NCI-H1436 (cell line): Measurements from ENCODE around the gene GIMAP2.
"Not testable (repeated sequence)": the region's sequence is repeated elsewhere in the genome, so short reads cannot be mapped to it uniquely, and the experiment has no call there.

Experiments used
- DNase-seq: peaks from one replicate; lab custom pipeline; 2025; lab: John Stamatoyannopoulos, UW

Gene GIMAP2

DNA sequence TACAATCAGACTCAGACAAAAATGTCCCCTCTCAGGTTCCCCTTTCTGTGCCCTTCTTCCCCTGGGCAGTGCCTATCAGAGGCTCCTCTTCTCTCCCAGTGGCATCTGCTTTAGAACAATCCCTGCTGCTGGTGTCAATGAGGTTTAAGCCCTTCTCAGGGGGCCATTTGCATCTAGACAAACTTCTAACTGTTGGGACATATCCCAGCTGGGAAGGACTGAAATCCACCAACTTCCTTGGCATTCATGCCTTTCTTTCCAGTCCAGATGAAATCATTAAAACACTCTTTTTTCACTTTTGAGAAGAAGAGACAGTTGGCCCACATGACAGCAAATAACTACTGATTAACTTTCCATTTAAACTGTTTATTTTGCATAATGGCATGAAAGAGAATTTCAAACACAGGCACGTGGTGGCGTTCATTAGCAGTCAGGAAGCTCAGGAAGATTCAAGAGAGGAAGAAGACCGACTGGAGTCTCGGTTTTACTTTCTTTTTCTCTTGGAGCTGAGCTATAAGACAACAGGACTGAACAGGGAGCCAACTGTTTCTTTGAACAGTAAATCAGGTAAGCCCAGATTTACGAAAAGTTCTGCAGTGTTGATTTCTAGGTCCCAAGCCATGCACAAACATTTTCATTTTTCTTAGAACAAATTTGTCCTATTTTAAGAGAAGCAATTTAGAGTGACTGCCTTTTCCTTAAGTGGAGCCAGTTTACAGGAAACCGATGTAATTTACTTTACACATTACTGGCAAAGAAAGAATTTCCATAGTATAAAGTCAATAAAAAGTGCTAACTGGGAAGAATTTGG lies at the start of gene GIMAP2:
Gene GIMAP2, plus strand, starts transcription at position 488 of the 811 bp plus-strand sequence. CDS start 1,354 bp downstream, outside the sequence.
- no peak for DNase-seq

DNA sequence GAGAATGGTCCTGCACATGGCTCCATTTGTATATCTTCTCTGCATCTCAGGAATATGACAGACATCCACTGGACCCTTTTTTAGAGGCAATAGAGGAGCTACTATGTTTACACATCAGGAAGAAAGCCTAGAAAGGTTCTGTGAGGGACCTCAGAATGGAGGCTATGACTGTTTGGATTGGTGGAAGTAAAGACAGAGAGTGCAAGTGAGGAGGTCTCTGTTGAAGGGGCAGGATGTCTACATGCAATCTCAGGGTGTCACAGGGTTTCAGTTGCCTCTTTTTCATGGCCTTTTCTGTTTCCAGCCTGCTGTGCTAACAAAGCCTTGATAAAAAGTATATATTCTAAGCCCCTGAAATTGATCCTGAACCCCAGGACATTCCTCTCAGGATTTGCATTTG lies 43.7 kb upstream of the GIMAP2 start:
- no peak for DNase-seq

DNA sequence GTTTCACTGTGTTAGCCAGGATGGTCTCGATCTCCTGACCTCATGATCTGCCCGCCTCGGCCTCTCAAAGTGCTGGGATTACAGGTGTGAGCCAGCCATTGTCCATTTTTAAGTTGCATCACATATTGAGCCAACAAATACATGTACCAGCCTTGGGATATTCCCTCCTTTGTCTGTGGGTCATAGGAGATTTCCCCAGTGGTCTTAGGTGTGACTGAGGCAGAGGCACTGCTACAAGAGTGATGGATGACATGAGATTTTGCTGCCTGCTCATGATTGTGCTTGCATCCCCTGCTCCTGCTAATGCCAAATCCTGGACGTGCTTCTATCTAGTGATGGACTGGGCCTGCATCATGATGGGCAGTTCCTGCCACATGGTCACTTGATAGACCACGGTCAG lies 42.6 kb upstream of the GIMAP2 start:
- DNase-seq, result no peak

DNA sequence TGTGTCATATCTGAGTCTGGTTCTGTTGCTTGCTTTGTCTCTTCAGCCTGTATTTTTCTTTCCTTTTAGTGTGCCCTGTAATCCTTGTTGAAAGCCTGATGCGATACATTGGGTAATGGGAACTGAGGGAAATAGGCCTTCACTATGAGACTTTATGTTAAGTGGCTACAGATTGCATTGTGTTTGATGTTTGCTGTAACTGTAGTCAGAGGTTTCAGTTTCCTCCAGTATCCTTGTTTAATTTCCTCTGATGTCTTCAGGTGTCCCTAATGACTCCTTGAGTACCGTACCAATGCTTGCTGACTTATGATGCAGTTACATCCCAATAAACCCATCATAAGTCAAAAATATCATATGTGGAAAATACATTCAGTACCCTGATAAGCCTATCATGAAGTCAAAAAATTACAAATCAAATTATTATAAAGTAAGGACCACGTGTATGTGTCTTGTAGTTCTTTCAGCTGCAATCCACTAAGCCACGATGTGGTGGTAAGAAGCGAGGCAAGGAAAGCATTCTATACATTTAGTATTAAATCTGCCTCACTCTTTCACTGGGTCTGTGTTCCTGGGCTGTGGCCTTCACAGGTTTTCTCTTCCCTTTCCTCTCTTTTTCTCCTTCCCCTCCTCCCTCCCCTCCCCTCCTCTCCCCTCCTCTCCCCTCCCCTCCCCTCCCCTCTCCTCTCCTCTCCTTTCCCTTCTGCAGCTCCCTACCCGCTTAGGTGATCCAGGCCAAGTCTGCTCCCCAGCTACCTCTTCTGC lies 40.1 kb upstream of the GIMAP2 start:
- no peak for DNase-seq

DNA sequence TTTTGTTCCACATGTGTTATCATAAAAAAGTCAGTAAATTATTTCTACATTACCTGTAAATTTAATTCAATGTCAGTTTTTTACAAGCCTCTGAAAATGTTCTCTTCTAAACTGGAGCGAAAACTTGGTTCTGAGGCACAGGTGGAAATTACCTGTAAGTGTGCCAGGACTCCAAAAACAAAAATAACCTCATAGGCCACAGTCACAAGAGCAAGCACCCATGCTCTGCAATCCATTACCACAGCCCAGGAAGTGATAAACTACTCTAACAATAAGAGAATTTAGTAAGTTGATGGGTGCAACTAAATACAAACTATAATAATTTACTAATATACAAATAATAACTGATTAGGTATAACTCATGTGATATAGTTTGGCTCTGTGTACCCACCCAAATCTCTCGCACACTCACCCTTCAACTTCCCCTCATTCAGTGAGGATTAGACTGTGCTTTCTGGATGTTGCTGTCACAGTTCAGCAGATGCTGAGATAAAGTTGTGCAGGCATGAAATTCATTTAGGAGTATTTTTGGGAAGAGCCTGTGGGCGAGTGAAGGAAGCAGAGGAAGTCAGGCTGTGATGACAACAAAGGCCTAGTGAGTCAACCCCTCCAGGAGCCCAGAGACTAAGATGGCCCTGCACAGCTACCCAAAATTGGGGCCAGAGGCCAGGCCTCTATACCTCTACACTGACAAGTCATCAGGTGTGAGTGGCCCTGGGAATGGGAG lies 37.0 kb upstream of the GIMAP2 start:
- DNase-seq, result no peak

DNA sequence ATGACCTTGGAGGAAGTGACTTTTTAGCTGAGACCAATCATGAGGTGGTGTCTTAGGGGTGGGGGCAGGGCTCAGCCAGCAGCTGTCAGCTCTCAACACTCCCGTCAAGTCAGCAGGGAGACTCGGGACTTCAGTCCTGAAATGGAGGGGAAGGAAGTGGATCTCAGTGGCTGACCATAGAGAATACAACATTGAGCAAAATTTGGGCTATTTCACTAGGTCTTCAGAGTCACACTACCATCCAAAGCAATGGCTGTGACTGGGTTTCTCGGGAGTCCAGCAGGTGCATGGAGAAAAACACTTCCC lies 36.5 kb upstream of the GIMAP2 start:
- no peak for DNase-seq

DNA sequence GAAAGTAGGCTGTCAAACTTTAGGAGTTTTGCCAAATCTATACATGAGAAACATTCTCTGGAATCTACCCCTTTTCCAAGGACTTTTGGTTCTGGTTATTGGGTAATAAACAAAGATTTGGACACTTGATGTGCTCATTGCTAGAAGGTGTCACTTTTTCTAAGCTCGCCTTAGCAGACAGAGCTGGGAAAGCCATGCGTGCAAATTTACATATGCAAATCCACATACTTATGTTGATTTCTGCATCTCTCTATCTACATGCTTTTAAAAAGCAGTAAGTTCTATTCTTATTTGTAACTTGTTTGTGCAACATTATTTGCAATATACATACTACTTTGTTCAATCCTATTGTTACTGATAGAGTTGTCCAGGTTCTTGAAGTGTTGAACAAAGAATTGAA lies 30.8 kb upstream of the GIMAP2 start:
- no peak for DNase-seq

DNA sequence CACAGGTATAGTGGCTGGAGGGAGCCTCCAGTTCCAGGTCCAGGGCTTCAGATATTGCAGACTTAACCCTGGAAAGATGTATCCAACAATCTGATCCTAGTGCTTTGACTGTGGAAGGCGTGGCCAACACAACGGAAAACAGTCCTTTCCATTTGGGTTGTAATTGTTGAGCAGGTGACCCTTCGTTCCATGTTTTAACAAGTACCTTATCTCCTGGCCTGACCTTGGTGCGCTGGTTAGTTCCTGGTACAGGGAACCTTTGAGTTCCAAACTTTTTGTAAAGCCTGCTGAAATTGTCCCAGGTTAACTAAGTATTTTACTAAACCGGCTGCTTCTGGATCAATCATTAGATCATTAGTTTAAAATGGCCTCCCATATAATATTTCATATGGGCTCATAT lies 29.5 kb upstream of the GIMAP2 start:
- no peak for DNase-seq

DNA sequence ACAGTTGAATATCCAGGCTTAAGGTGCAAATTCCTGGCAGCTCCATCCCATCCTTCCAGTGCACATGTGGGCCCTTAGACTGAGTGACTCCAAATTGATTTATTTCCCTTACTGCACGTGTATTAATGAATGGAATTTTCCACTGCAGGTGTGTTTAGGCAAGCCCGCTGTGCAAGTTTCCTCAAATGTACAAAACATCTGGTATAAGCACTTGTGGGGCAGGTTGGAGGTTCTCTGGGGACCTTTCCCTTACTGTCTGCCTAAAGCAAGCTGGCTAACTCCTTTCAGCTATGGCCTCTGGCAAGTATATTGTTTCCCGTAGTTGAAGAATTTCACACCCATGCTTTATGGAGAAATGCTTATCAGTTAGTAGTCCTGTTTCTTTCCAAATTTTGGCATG lies 28.0 kb upstream of the GIMAP2 start:
- no peak for DNase-seq

DNA sequence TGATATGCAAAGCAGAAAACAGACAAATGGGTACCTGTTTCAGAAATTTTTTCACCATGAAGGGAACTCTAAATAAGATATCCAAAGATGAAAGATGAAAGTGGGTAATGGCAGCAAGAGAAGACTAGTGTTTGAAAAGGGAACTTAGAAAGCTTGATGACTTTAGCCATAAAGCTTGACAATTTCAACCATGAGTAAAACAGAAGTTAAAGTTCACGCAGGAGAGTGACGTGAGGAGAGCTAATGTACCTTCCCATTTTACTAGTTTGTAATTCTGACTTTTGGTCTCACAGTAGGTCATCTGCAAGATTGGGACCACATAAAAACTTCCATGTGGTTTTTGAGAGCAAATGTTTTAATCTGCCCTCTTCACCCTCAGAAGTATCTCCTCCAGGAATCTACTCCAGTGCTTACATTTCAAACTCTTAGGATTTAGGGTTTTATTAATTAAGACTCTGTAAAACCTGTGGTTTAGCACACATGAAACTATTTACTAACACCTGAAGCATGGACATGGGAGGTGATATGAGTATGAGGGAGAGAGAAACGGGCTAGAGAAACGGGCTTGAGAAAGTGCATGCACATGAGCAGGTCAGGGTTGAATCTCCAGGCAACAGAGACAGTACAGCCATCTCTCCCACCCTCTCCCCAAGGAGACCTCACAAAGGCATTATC lies 24.4 kb upstream of the GIMAP2 start:
- no peak for DNase-seq

DNA sequence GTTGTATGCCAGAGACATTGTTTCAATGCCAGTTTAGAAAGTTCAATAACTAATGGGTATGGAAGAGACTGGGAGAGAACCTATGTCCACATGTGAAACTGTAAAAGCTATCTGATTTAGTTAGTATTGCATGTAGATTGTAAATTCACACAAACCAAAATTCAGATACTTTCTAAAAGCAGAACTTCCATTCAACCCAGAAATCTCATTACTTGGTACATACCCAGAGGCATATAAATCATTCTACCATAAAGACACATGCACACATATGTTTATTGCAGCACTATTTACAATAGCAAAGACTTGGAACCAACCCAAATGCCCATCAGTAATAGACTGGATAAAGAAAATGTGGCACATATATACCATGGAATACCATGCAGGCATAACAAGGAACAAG lies 22.7 kb upstream of the GIMAP2 start:
- DNase-seq, result not testable (repeated sequence)

DNA sequence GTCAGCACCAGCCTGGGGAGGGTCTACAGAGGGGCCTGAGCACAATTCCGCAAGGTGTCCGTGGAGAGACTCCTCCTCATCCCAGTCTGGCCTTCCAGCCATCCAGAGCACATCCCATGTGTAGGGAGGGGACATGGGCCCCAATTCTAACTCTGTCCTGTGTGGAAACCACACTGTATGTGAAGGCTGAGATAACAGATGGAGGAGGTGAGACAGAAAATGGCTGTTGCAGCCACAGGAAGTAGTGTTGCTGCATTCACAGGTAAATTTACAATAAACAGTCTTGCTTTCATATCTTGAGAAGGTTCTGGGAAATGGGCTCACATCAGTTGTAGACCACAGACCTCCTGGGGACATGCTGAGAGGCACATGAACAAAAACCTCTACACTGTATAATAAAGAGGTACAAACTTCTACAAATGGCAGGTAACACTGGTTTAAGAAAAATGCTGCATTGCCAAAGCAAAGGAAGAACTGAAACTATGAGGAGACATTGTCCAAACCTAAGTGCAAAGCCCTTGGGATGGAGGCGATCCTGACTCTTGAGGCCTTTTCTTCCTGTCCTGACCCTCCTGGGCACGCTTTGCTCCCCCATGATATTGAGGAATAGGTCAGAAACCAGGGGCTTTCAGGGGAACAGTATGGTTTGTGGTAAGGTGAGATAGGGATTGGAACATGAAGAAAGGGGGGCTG lies 21.6 kb upstream of the GIMAP2 start:
- DNase-seq, result no peak

DNA sequence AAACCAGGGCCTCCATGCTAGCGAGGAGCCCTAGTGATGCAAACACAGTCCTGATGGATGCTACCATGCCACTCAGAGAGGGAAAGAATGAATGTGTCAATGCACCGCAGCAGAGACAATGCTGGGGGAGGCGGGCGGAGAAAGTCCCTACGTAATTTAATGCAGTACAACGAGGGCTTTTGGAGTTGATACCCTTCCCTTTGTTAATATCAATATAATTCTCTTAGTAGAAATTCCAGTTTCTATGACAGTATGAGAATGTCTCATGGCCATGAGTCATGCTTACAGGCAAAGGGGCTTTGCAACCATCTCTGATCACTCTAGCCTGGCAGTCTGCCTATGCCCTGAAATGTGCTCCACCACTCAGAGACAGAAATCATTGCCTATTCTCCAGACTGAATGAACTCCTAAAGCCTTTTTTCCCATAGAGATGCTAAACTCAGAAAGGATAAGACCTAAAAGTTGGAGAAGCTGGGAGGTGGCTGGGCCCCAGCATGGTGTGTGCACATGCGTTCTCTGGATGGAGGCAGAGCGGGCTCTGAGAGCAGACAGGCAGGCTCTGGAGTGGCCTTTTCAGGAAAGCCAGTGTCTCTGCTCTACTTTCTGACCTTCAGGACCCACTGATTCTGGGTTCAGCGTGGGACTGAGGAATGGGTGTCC lies 20.3 kb upstream of the GIMAP2 start:
- no peak for DNase-seq

DNA sequence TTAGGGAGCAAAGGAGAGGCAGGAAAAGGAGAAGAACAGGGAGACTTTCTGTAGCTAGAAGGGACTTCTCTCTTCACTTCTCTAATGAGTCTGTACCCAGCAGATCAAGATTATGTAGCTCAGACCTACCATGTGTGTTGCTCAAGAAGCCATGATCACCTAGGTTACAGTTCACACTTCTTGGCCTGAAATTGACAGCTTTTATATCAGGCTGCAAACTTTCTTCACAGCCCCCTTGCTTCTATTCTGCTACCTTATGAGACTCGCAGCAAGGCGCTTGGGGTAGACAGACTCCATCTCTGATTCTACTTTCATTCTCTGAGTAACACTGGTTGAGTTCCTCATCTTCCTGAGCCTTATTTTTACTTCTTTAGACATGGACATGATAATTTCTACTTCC lies 19.6 kb upstream of the GIMAP2 start:
- DNase-seq, result no peak

DNA sequence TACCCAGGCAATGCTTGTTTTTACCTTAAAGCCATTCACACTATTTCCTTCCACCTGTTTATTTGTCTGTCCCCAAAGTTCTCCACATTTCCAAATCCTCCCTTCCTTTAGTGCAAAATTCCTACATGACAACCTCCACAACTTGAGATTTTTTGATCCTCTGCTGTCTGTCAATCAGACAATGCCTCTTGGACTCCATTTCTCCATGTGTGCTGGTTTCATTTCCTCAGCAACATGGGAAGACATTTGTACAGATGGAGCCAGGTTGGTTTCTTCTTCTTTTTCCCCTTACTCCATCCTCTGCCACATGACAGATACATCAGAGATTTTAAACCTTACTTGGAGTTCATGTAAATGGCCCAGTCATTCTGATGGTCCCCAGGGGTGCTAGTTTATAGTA lies 19.1 kb upstream of the GIMAP2 start:
- DNase-seq, result no peak

DNA sequence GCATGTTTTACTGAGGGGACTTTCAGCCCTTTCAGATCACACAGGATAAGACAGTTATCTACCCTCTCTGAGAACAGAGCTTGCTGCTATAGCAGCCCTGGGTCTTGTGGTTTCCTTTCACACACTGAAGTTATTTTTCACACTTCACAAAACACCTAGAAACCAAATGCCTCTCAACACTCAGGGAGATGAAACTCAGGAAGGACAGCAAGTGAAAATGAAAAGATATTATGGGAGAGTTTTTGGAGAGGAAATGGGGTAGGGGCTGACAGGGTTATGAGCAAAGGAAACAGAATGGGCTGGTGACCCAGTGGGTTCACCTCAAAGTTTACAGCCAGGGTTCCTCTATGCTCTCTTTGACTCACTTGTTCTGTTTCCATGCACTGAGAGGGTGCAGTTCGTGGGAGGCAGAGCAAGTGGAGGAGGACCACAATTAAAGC lies 17.0 kb upstream of the GIMAP2 start:
- no peak for DNase-seq

DNA sequence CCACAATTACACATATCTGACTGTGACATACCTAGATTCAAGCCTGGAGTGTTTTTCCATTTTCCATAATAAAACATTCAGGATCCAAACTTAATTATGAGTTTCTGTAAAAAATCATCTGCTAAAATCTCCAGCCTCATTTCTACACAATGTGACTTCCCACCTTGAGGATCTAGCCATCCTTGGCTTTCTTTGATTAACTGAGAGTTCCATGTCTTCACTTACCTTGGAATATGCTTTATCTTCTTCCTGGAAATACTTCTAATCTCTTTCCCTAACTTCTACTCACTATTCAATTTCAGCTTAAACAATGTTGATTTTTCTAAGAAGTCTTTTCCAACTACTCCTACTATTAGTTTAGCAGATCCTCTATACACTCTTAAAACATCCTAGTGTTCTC lies 16.5 kb upstream of the GIMAP2 start:
- no peak for DNase-seq

DNA sequence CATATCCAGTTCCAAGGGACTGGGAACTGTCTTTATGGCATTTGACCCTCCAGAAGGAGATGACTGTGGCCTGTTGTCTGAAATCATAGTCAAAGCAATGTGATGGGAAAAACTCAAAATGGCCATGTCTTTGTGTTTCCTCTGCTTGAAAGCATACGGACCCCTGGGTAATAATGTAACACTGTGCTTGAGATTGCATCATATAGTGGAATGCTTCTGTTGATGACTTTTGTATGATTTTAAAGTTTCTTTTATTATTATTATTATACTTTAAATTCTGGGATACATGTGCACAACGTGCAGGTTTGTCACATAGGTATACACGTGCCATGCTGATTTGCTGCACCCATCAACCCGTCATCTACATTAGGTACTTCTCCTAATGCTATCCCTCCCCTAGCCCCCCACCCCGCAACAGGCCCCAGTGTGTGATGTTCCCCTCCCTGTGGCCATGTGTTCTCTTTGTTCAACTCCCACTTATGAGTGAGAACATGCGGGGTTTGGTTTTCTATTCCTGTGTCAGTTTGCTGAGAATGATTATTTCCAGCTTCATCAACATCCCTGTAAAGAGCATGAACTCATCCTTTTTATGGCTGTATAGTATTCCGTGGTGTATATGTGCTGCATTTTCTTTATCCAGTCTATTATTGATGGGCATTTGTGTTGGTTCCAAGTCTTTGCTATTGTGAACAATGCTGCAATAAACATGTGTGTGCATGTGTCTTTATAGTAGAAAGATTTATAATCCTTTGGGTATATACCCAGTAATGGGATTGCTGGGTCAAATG lies 13.5 kb upstream of the GIMAP2 start:
- not testable (repeated sequence) for DNase-seq

DNA sequence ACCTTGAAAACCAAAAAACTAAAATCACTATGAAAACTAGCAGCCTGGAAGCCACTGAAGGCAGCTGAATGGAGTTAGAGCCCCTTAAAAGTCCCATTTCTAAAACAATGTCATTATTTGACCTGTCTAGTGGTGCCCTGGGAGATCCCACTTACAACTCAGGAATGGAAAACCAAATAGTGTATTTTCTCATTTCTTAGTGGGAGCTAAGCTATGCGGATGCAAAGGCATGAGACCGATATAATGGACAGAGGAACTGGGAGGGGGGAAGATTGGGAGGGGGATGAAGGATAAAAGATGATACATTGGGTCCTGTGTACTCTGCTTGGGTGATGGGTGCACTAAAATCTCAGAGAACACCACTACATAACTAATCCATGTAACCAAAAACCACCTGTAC lies 9.8 kb upstream of the GIMAP2 start:
- DNase-seq, result no peak

DNA sequence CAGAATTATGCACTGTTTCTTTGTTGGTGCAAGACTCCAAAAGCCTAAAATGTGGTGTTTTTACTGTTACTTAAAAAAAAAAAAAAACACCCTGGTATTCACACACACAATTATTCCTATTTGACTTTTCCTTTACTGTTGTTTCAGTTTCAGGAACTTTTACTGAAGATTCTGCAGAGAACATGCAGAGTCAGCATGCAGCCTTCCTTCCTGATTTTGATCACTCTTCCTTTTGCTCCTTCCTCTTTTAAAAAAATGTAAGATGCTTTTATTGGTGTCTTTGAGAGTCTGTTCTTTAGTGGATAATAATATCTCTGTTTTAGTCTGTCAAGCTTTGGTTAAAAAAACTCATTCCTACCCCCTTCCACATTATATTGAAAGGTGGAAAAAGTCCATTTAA lies 9.2 kb upstream of the GIMAP2 start:
- not testable (repeated sequence) for DNase-seq
